Small intestine (tissue), 7 donors: ENCODE data around the gene KRT25. TPM values are rescaled to one million over a fixed set of nuclear protein-coding genes. Genes with fewer than 3 reads are reported as not detected.
"Not testable (repeated sequence)": the region's sequence is repeated elsewhere in the genome, so short reads cannot be mapped to it uniquely, and the experiment has no call there.

ENCODE experiments used
- DNase-seq, 2 donors: peaks; one replicate each; pipeline versions ENCODE4 v3.0.0 to v3.0.0-alpha.2; 2013
- FAIRE-seq: peaks from 2 replicates; lab custom pipeline; 2012; peaks lifted over from hg19 to GRCh38; lab: Jason Lieb, UNC
- H3K27ac ChIP-seq, 3 donors: one replicate each; pipeline ENCODE4 v1.5.1; 2013; ENCODE audit warnings: low read length in 2 of 3, mild to moderate bottlenecking in 2 of 3, control low read depth in 1 of 3, inconsistent platforms in 1 of 3, low read depth in 1 of 3, moderate library complexity in 1 of 3
- H3K27me3 ChIP-seq, 3 donors: one replicate each; pipeline ENCODE4 v1.6.1; 2013; ENCODE audit warnings: low read length in 3 of 3, inconsistent platforms in 1 of 3; ENCODE audit not compliant: control insufficient read depth in 3 of 3, insufficient read depth in 3 of 3
- H3K36me3 ChIP-seq, 3 donors: one replicate each; pipeline ENCODE4 v1.6.1; 2013; ENCODE audit warnings: low read length in 3 of 3, inconsistent platforms in 1 of 3, low read depth in 1 of 3, mild to moderate bottlenecking in 1 of 3, moderate library complexity in 1 of 3; ENCODE audit not compliant: control insufficient read depth in 3 of 3, insufficient read depth in 2 of 3
- H3K4me1 ChIP-seq, 3 donors: one replicate each; pipeline ENCODE4 v1.6.1; 2013; ENCODE audit warnings: low read length in 2 of 3, inconsistent platforms in 1 of 3, low read depth in 1 of 3, mild to moderate bottlenecking in 1 of 3, moderate library complexity in 1 of 3; ENCODE audit not compliant: control insufficient read depth in 3 of 3, insufficient read depth in 2 of 3
- H3K4me3 ChIP-seq, 3 donors: one replicate each; pipeline ENCODE4 v1.5.1; 2013; ENCODE audit warnings: low read length in 3 of 3, control low read depth in 1 of 3, inconsistent platforms in 1 of 3, low read depth in 1 of 3, mild to moderate bottlenecking in 1 of 3, moderate library complexity in 1 of 3
- H3K9me3 ChIP-seq, 2 donors: one replicate each; pipeline ENCODE4 v1.6.1; 2013; ENCODE audit warnings: low read depth in 1 of 2, low read length in 1 of 2; ENCODE audit not compliant: control insufficient read depth in 2 of 2, insufficient read depth in 1 of 2
- WGBS, 3 donors: extraction: QIAGEN DNeasy Blood & Tissue Kit; methylation state at CpG; one replicate each; pipeline ENCODE4 v1.1.7; 2013; 5-methylcytosine and 5-hydroxymethylcytosine counted together
- polyA plus RNA-seq, 4 donors: library from polyadenylated mRNA; stranded (reverse) in 3 of 4; unstranded in 1 of 4; fragments of 200-250 nt in 3 of 4; fragments of 120-200 nt in 1 of 4; gene quantifications; one replicate each; pipeline versions ENCODE4 v1.2.1 to v1.2.3, GENCODE V29; 2013
- donor health status: healthy with polysubstance abuse.
- donor health status: control.
- donor health status: control.
- donor health status: Bipolar disorder and iron deficiency.
- donor health status: healthy.

Gene KRT25
- polyA plus RNA-seq, 4 donors, result 0.04 TPM; not detected in 3

GRCh38 chr17:40748666-40749065 lies 6.5 kb downstream of the KRT25 start:
- not testable (repeated sequence) for H3K4me1 ChIP-seq, H3K9me3 ChIP-seq, H3K36me3 ChIP-seq, DNase-seq, H3K27me3 ChIP-seq, H3K27ac ChIP-seq, FAIRE-seq, H3K4me3 ChIP-seq
- whole genome bisulfite sequencing, 3 donors, result 78 to 82% (median 81%) methylated on average over 1 of the region's 1 CpG

- no peak overlapping the region for H3K27ac ChIP-seq
- no peaks in the 10 kb centered on the region for H3K36me3 ChIP-seq
- peaks cover 0 to 2% of the 10 kb centered on the region in 2 donors for H3K9me3 ChIP-seq
- FAIRE-seq (no peak), DNase-seq (no peak)
- WGBS, 3 donors, result 34 to 56% (median 55%) methylated on average over 4 of the region's 4 CpGs
- H3K4me3 ChIP-seq, result no peak overlapping the region
- no peaks in the 10 kb centered on the region for H3K4me1 ChIP-seq
- peaks cover 3 to 11% (median 4%) of the 10 kb centered on the region in 3 donors for H3K27me3 ChIP-seq
These were observed 16.6 kb downstream of the KRT25 start for GRCh38 chr17:40738553-40738952.

GRCh38 chr17:40735016-40735415 lies 20.1 kb downstream of the KRT25 start:
- H3K36me3 ChIP-seq, result no peaks in the 10 kb centered on the region
- H3K4me3 ChIP-seq, result no peak overlapping the region
- DNase-seq (no peak), FAIRE-seq (no peak)
- peaks cover 0 to 2% of the 10 kb centered on the region in 2 donors for H3K9me3 ChIP-seq
- peaks cover 3 to 15% (median 4%) of the 10 kb centered on the region in 3 donors for H3K27me3 ChIP-seq
- no peaks in the 10 kb centered on the region for H3K4me1 ChIP-seq
- 50 to 77% (median 61%) methylated on average over 1 of the region's 1 CpG for WGBS, 3 donors
- no peak overlapping the region for H3K27ac ChIP-seq

- DNase-seq, result no peak
- Histone ChIP-seq H3K27me3 (peaks cover 3 to 15% (median 4%) of the 10 kb centered on the region in 3 donors), H3K9me3 (peaks cover 0 to 2% of the 10 kb centered on the region in 2 donors), H3K4me1 (no peaks in the 10 kb centered on the region), H3K36me3 (no peaks in the 10 kb centered on the region), H3K27ac (no peak overlapping the region), H3K4me3 (no peak overlapping the region)
- WGBS, 3 donors, result 72 to 82% (median 81%) methylated on average over 6 of the region's 6 CpGs
- FAIRE-seq, result no peak
These were observed 21.1 kb downstream of the KRT25 start for GRCh38 chr17:40734018-40734417.

GRCh38 chr17:40730970-40731369 lies 24.2 kb downstream of the KRT25 start:
- H3K36me3 ChIP-seq, result no peaks in the 10 kb centered on the region
- H3K4me1 ChIP-seq, result no peaks in the 10 kb centered on the region
- H3K9me3 ChIP-seq, result peaks cover 0 to 2% of the 10 kb centered on the region in 2 donors
- peaks cover 0 to 8% (median 4%) of the 10 kb centered on the region in 3 donors for H3K27me3 ChIP-seq
- DNase-seq, result no peak
- no peak overlapping the region for H3K4me3 ChIP-seq
- H3K27ac ChIP-seq, result no peak overlapping the region
- no peak for FAIRE-seq
- WGBS, 3 donors, result 64 to 88% (median 78%) methylated on average over 1 of the region's 1 CpG

- FAIRE-seq (no peak), DNase-seq (peak in 1 of 2 donors; percentile 5)
- 39 to 53% (median 45%) methylated on average over 8 of the region's 8 CpGs for WGBS, 3 donors
- Histone ChIP-seq H3K27ac (no peak overlapping the region), H3K9me3 (no peaks in the 10 kb centered on the region), H3K4me1 (no peaks in the 10 kb centered on the region), H3K36me3 (no peaks in the 10 kb centered on the region), H3K27me3 (peaks cover 0 to 8% (median 6%) of the 10 kb centered on the region in 3 donors), H3K4me3 (no peak overlapping the region)
These were observed 27.5 kb downstream of the KRT25 start for GRCh38 chr17:40727447-40728231.

- Histone ChIP-seq H3K9me3 (no peaks in the 10 kb centered on the region), H3K4me3 (no peak overlapping the region), H3K27me3 (peaks cover 0 to 8% (median 6%) of the 10 kb centered on the region in 3 donors), H3K36me3 (no peaks in the 10 kb centered on the region), H3K4me1 (no peaks in the 10 kb centered on the region), H3K27ac (no peak overlapping the region)
- DNase-seq, result peak; percentile 15 to 49
- FAIRE-seq, result no peak
- 50 to 65% (median 52%) methylated on average over 2 of the region's 2 CpGs for WGBS, 3 donors
These were observed 28.2 kb downstream of the KRT25 start for GRCh38 chr17:40726919-40727318.

- no peak for FAIRE-seq
These were observed 30.5 kb downstream of the KRT25 start for GRCh38 chr17:40724656-40725055.

More at GRCh38 chr17:40724656-40725055, 30.5 kb downstream of the KRT25 start:
- H3K27me3 ChIP-seq, result peaks cover 0 to 3% (median 2%) of the 10 kb centered on the region in 3 donors
- H3K4me3 ChIP-seq, result no peak overlapping the region
- no peak for DNase-seq
- H3K9me3 ChIP-seq, result no peaks in the 10 kb centered on the region
- H3K36me3 ChIP-seq, result no peaks in the 10 kb centered on the region
- no peaks in the 10 kb centered on the region for H3K4me1 ChIP-seq
- H3K27ac ChIP-seq, result no peak overlapping the region
- 31 to 63% (median 38%) methylated on average over 1 of the region's 1 CpG for WGBS, 3 donors
